NB4 (cell line): ENCODE data around the gene SCAPER.
A peak's percentile ranks its signal among the peaks of the same experiment; 100 is the strongest.

Experiments used
- DNase-seq: peaks from one replicate; pipeline ENCODE4 v3.0.0; 2010; ENCODE audit warnings: low read depth
- H3K4me3 ChIP-seq: one replicate; pipeline ENCODE4 v1.5.1; 2011; ENCODE audit warnings: mild to moderate bottlenecking, low read depth, low read length, moderate library complexity
- MYC ChIP-seq: IDR thresholded peaks from 2 replicates; pipeline ENCODE4 v1.6.1; 2011; ENCODE audit warnings: low read depth, low read length
- POLR2A ChIP-seq: IDR thresholded peaks from 2 replicates; pipeline ENCODE4 v1.6.1; 2011; ENCODE audit warnings: mild to moderate bottlenecking; ENCODE audit not compliant: insufficient read length; ENCODE audit errors: extremely low read depth
- TF ChIP-seq, protein P1 (sequence below): IDR thresholded peaks from one replicate; pipeline ENCODE4 v1.5.1; 2012; ENCODE audit warnings: low read depth, low read length
- TF ChIP-seq, protein P2 (sequence below): IDR thresholded peaks from 2 replicates; pipeline ENCODE4 v1.6.1; 2011; ENCODE audit warnings: low read depth, low read length

The SCAPER gene

DNA sequence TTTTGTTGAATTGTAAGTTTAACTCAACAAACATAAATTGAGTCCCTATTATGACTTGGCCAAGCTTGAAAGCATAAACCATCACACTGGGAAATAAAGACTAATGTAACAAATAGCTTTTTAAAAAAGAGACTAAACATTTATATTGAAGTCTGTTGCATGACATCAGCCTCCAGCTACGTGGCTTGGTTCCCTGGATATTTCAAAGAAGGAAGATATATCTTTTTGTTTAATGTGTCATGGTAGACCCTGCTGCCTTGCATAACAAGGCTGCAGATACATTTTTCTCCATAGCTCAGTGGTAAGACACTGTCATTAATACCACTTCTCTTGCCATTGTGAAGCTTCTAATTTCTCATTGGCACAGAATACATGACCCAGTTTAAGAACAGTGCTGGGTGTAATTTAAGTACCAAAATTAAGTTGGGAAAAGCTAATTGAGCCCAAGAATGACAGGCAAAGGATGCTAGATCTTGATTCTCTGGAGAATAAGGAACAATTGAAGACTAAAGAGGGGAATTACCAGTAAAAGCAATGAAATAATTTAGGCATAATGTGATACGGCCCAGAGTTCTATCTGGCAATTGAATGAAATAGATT is 40.5 kb upstream of the SCAPER start:
- no peak for DNase-seq
- TF ChIP-seq, protein P1, sequence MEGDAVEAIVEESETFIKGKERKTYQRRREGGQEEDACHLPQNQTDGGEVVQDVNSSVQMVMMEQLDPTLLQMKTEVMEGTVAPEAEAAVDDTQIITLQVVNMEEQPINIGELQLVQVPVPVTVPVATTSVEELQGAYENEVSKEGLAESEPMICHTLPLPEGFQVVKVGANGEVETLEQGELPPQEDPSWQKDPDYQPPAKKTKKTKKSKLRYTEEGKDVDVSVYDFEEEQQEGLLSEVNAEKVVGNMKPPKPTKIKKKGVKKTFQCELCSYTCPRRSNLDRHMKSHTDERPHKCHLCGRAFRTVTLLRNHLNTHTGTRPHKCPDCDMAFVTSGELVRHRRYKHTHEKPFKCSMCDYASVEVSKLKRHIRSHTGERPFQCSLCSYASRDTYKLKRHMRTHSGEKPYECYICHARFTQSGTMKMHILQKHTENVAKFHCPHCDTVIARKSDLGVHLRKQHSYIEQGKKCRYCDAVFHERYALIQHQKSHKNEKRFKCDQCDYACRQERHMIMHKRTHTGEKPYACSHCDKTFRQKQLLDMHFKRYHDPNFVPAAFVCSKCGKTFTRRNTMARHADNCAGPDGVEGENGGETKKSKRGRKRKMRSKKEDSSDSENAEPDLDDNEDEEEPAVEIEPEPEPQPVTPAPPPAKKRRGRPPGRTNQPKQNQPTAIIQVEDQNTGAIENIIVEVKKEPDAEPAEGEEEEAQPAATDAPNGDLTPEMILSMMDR = no peak

DNA sequence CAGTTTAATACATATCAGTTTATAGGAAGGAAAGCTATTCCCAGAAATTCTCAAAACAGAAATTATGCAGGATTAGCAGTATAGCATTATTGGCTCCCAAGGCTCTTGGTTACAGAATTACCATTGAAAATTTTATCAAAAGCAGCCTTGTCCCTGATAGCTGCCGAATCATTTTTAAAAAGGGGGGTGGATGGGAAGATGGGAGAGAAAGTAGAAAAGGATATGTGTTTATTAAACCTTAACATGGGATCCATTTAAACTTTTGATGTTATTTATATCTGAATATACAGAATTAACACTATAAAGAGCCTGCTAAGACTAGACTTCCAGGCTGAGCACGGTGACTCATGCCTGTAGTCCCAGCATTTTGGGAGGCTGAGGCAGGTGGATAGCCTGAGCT is 37.2 kb upstream of the SCAPER start:
- no peak for TF ChIP-seq POLR2A
- TF ChIP-seq MYC = no peak
- TF ChIP-seq, protein P2, sequence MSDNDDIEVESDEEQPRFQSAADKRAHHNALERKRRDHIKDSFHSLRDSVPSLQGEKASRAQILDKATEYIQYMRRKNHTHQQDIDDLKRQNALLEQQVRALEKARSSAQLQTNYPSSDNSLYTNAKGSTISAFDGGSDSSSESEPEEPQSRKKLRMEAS = no peak
- TF ChIP-seq, protein P1 = no peak
- no peak overlapping the region for H3K4me3 ChIP-seq
- no peak for DNase-seq

More for the DNA sequence above, 40.5 kb upstream of the SCAPER start:
- H3K4me3 ChIP-seq = no peak overlapping the region

DNA sequence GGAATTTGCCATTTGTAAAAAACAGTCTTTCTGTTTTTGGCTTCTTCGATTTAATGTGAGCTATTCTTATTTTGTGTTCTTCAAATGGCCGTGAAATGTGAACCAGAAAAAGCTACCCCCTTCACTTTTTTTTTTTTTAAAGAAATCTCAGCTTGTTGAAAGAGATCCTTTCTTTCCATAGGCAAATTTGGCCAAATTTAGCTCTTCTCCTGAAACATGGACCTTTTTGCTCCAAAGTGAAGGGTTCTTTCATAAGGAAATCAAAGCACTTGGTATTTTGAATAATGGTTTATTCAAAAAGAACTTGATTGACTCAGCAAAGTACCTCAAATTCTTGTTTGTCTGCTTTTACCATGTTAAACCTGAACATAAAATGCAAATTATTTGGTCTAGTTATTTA is 36.5 kb upstream of the SCAPER start:
- DNase-seq = no peak
- no peak overlapping the region for H3K4me3 ChIP-seq
- TF ChIP-seq POLR2A (no peak), MYC (no peak)
- TF ChIP-seq, protein P1 = no peak
- TF ChIP-seq, protein P2 = no peak

DNA sequence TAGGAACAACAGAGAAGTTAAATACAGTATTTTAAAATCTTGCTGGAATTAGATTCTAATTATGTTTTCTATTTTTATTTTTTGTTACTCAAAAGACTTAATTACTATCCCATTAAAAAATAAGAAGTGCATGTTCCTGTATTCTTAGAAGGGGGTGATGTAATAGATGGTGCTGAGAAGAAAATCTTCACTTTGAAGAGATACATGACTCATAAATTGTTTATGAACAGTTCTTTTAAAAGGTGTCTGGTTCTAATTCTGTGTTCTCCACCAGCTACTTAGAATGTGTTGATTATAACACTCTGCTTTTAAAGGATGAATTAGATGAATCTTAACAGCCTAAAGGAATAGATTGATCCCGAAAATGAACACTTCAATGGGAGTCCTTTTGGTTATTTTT is 34.6 kb upstream of the SCAPER start:
- H3K4me3 ChIP-seq = no peak overlapping the region
- DNase-seq = no peak
- TF ChIP-seq POLR2A = no peak
- no peak for TF ChIP-seq MYC
- TF ChIP-seq, protein P1 = no peak
- TF ChIP-seq, protein P2 = no peak

DNA sequence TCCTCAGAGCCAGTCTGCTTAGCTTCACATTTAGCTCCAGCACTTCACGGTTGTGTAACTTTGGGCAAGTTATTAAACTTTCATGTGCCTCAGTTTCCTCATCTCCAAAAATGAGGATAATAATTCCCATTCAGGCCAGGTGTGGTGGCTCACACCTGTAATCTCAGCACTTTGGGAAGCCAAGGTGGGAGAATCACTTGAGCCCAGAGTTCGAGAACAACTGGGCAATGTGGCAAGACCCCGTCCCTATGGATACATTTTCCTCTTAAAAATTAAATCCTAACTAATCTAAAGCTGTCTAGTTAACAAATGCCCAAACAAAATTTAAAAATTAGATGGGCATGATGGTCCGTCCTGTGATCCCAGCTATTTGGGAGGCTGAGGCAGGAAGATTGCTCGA is 33.6 kb upstream of the SCAPER start:
- TF ChIP-seq, protein P1 = no peak
- TF ChIP-seq POLR2A = no peak
- TF ChIP-seq, protein P2 = no peak
- no peak for TF ChIP-seq MYC
- H3K4me3 ChIP-seq = no peak overlapping the region
- no peak for DNase-seq

DNA sequence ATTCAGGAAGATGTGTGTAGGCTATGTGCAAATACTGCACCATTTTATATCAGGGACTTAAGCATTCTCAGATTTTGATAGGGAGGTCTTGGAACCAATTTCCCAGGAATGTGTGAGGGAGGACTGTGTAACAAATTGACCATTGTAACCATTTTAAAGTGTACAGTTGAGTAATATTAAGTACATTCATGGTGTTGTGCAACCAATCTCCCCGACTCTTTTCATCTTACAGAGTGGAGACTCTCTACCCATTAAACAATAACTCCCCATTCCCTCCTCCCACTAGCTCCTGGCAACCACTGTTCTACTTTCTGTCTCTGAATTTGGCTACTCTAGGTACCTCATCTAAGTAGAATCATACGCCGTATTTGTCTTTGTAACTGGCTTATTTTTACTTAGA is 31.5 kb upstream of the SCAPER start:
- TF ChIP-seq POLR2A (no peak), MYC (no peak)
- TF ChIP-seq, protein P2 = no peak
- TF ChIP-seq, protein P1 = no peak
- no peak overlapping the region for H3K4me3 ChIP-seq
- peak; percentile 21 for DNase-seq
